Fibroblast of gingiva (primary cell): ENCODE data around the gene RNF152.
A peak's percentile ranks its signal among the peaks of the same experiment; 100 is the strongest.

Source experiments
- DNase-seq: peaks from one replicate; pipeline ENCODE4 v3.0.0-alpha.2; 2011; ENCODE audit warnings: low read depth

Gene RNF152

GRCh38 chr18:61893971-61894750 is 1.4 kb upstream of the RNF152 start:
- DNase-seq: peak; percentile 75

GRCh38 chr18:61893309-61893970 is 633 bp upstream of the RNF152 start:
- DNase-seq: peak; percentile 43

- DNase-seq: no peak
Observed at GRCh38 chr18:61891894-61892293, 913 bp downstream of the RNF152 start.

- peak; percentile 43 for DNase-seq
Observed at GRCh38 chr18:61891271-61891670, 1.5 kb downstream of the RNF152 start.

- DNase-seq: no peak
Observed at GRCh38 chr18:61890344-61890743, 2.5 kb downstream of the RNF152 start.

GRCh38 chr18:61889541-61889940 is 3.3 kb downstream of the RNF152 start:
- no peak for DNase-seq

- DNase-seq: no peak
Observed at GRCh38 chr18:61888622-61889021, 4.2 kb downstream of the RNF152 start.

GRCh38 chr18:61887838-61888237 is 5.0 kb downstream of the RNF152 start:
- no peak for DNase-seq

- no peak for DNase-seq
Observed at GRCh38 chr18:61883547-61883946, 9.3 kb downstream of the RNF152 start.

GRCh38 chr18:61882296-61883004 is 10.4 kb downstream of the RNF152 start:
- peak; percentile 18 for DNase-seq

- no peak for DNase-seq
Observed at GRCh38 chr18:61876899-61877298, 15.9 kb downstream of the RNF152 start.

GRCh38 chr18:61870151-61870550 is 22.7 kb downstream of the RNF152 start:
- DNase-seq: peak; percentile 74

GRCh38 chr18:61869636-61870035 is 23.2 kb downstream of the RNF152 start:
- peak; percentile 24 for DNase-seq

- DNase-seq: peak; percentile 31
Observed at GRCh38 chr18:61865466-61866175, 27.2 kb downstream of the RNF152 start.

- no peak for DNase-seq
Observed at GRCh38 chr18:61861372-61861771, 31.4 kb downstream of the RNF152 start.

GRCh38 chr18:61860302-61860701 is 32.5 kb downstream of the RNF152 start:
- no peak for DNase-seq

GRCh38 chr18:61859113-61859512 is 33.7 kb downstream of the RNF152 start:
- DNase-seq: no peak

GRCh38 chr18:61856678-61857077 is 36.1 kb downstream of the RNF152 start:
- no peak for DNase-seq

- DNase-seq: no peak
Observed at GRCh38 chr18:61855449-61856378, 37.1 kb downstream of the RNF152 start.

GRCh38 chr18:61854578-61855448 is 38.0 kb downstream of the RNF152 start:
- no peak for DNase-seq
